Measurements from ENCODE around the gene NFATC2.
"Not testable (repeated sequence)": the region's sequence is repeated elsewhere in the genome, so short reads cannot be mapped to it uniquely, and the experiment has no call there.

NFATC2 gene

GRCh38 chr20:51360451-51361201, 181.9 kb downstream of the NFATC2 start:
- no peak for DNase-seq (ENCODE audit: low read depth in 2 of 3, low spot score in 2 of 3)

- no peak for DNase-seq (ENCODE audit: low read depth in 2 of 3, low spot score in 2 of 3)
These were observed 182.6 kb downstream of the NFATC2 start for GRCh38 chr20:51359947-51360346.

GRCh38 chr20:51359401-51359800, 183.1 kb downstream of the NFATC2 start:
- no peak for DNase-seq (ENCODE audit: low read depth in 2 of 3, low spot score in 2 of 3)

- DNase-seq (ENCODE audit: low read depth in 2 of 3, low spot score in 2 of 3): no peak
These were observed 184.3 kb downstream of the NFATC2 start for GRCh38 chr20:51358032-51358724.

GRCh38 chr20:51357543-51357942, 185.0 kb downstream of the NFATC2 start:
- DNase-seq (ENCODE audit: low read depth in 2 of 3, low spot score in 2 of 3): no peak

GRCh38 chr20:51356871-51357270, 185.6 kb downstream of the NFATC2 start:
- DNase-seq (ENCODE audit: low read depth in 2 of 3, low spot score in 2 of 3): no peak

- no peak for DNase-seq (ENCODE audit: low read depth in 2 of 3, low spot score in 2 of 3)
These were observed 187.7 kb downstream of the NFATC2 start for GRCh38 chr20:51354769-51355319.

- no peak for DNase-seq (ENCODE audit: low read depth in 2 of 3, low spot score in 2 of 3)
These were observed 188.2 kb downstream of the NFATC2 start for GRCh38 chr20:51354191-51354768.

GRCh38 chr20:51353491-51353890, 189.0 kb downstream of the NFATC2 start:
- DNase-seq (ENCODE audit: low read depth in 2 of 3, low spot score in 2 of 3): no peak

- DNase-seq (ENCODE audit: low read depth in 2 of 3, low spot score in 2 of 3): no peak
These were observed 189.7 kb downstream of the NFATC2 start for GRCh38 chr20:51352791-51353190.

GRCh38 chr20:51350941-51351631, 191.4 kb downstream of the NFATC2 start:
- no peak for DNase-seq (ENCODE audit: low read depth in 2 of 3, low spot score in 2 of 3)

GRCh38 chr20:51348876-51349275, 193.6 kb downstream of the NFATC2 start:
- DNase-seq (ENCODE audit: low read depth in 2 of 3, low spot score in 2 of 3): no peak

- DNase-seq (ENCODE audit: low read depth in 2 of 3, low spot score in 2 of 3): no peak
These were observed 194.7 kb downstream of the NFATC2 start for GRCh38 chr20:51347831-51348230.

GRCh38 chr20:51346686-51347485, 195.6 kb downstream of the NFATC2 start:
- DNase-seq (ENCODE audit: low read depth in 2 of 3, low spot score in 2 of 3): no peak

- no peak for DNase-seq (ENCODE audit: low read depth in 2 of 3, low spot score in 2 of 3)
These were observed 196.9 kb downstream of the NFATC2 start for GRCh38 chr20:51345601-51346101.

- not testable (repeated sequence) for DNase-seq (ENCODE audit: low read depth in 2 of 3, low spot score in 2 of 3)
These were observed 198.7 kb downstream of the NFATC2 start for GRCh38 chr20:51343802-51344201.

- DNase-seq (ENCODE audit: low read depth in 2 of 3, low spot score in 2 of 3): no peak
These were observed 199.8 kb downstream of the NFATC2 start for GRCh38 chr20:51342510-51343236.

GRCh38 chr20:51341581-51341980, 200.9 kb downstream of the NFATC2 start:
- no peak for DNase-seq (ENCODE audit: low read depth in 2 of 3, low spot score in 2 of 3)

GRCh38 chr20:51340451-51340840, 202.1 kb downstream of the NFATC2 start:
- DNase-seq (ENCODE audit: low read depth in 2 of 3, low spot score in 2 of 3): no peak

Measured in activated CD8-positive, alpha-beta memory T cell treated with anti-CD3 and anti-CD28 coated beads for 48 hours (primary cell).